ENCODE results near the gene ESPL1. TPM values are rescaled to one million over a fixed set of nuclear protein-coding genes. Genes with fewer than 3 reads are reported as not detected.

Gene ESPL1
- total and polyA plus RNA-seq, 8 donors: 0.09 to 0.81 (median 0.32) TPM

GRCh38 chr12:53277981-53278380 is 9.9 kb downstream of the ESPL1 start:
- Histone ChIP-seq H3K4me3 (no peak overlapping the region), H3K36me3 (no peaks in the 10 kb centered on the region), H3K27ac (no peak overlapping the region), H3K27me3 (no peaks in the 10 kb centered on the region), H3K9me3 (no peaks in the 10 kb centered on the region), H3K4me1 (no peaks in the 10 kb centered on the region)
- 84 to 86% methylated on average over 9 of the region's 9 CpGs for WGBS, 2 donors
- ATAC-seq (no peak), FAIRE-seq (no peak), DNase-seq (no peak)
- intact Hi-C loops (cut with DNase I): no loop called here
- TF ChIP-seq, protein P1, sequence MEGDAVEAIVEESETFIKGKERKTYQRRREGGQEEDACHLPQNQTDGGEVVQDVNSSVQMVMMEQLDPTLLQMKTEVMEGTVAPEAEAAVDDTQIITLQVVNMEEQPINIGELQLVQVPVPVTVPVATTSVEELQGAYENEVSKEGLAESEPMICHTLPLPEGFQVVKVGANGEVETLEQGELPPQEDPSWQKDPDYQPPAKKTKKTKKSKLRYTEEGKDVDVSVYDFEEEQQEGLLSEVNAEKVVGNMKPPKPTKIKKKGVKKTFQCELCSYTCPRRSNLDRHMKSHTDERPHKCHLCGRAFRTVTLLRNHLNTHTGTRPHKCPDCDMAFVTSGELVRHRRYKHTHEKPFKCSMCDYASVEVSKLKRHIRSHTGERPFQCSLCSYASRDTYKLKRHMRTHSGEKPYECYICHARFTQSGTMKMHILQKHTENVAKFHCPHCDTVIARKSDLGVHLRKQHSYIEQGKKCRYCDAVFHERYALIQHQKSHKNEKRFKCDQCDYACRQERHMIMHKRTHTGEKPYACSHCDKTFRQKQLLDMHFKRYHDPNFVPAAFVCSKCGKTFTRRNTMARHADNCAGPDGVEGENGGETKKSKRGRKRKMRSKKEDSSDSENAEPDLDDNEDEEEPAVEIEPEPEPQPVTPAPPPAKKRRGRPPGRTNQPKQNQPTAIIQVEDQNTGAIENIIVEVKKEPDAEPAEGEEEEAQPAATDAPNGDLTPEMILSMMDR (IDR thresholded peaks at IDR 0.05): no peak

GRCh38 chr12:53279283-53279869 is 11.3 kb downstream of the ESPL1 start:
- Histone ChIP-seq H3K27me3 (no peaks in the 10 kb centered on the region), H3K4me3 (no peak overlapping the region), H3K36me3 (no peaks in the 10 kb centered on the region), H3K4me1 (no peaks in the 10 kb centered on the region), H3K27ac (no peak overlapping the region), H3K9me3 (no peaks in the 10 kb centered on the region)
- FAIRE-seq (no peak), ATAC-seq (no peak), DNase-seq (no peak)
- 70 to 75% methylated on average over 3 of the region's 3 CpGs for WGBS, 2 donors
- intact Hi-C loops (cut with DNase I): no loop called here
- TF ChIP-seq, protein P1 (IDR thresholded peaks at IDR 0.05): no peak

GRCh38 chr12:53279888-53280498 is 11.9 kb downstream of the ESPL1 start:
- Histone ChIP-seq H3K9me3 (no peaks in the 10 kb centered on the region), H3K27me3 (no peaks in the 10 kb centered on the region), H3K36me3 (no peaks in the 10 kb centered on the region), H3K27ac (no peak overlapping the region), H3K4me1 (no peaks in the 10 kb centered on the region), H3K4me3 (no peak overlapping the region)
- WGBS, 2 donors: 88% methylated on average over 9 of the region's 9 CpGs
- FAIRE-seq (no peak), DNase-seq (no peak), ATAC-seq (no peak)
- TF ChIP-seq, protein P1 (IDR thresholded peaks at IDR 0.05): no peak
- intact Hi-C loops (cut with DNase I): loop anchor here in 1 of 3 donors (10.0 kb wide), 1 partner anchor 65 kb away; no protein-coding TSS in a partner anchor

DNA sequence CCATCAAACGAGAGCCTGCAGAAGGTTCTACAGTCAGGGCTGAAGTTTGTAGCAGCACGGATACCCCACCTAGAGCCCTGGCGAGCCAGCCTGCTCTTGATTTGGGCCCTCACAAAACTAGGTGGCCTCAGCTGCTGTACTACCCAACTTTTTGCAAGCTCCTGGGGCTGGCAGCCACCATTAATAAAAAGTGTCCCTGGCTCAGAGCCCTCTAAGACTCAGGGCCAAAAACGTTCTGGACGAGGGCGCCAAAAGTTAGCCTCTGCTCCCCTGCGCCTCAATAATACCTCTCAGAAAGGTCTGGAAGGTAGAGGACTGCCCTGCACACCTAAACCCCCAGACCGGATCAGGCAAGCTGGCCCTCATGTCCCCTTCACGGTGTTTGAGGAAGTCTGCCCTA is 18.3 kb downstream of the ESPL1 start:
- ATAC-seq (no peak), DNase-seq (no peak), FAIRE-seq (no peak)
- Histone ChIP-seq H3K27ac (no peak overlapping the region), H3K4me3 (no peak overlapping the region), H3K27me3 (no peaks in the 10 kb centered on the region), H3K36me3 (no peaks in the 10 kb centered on the region), H3K4me1 (no peaks in the 10 kb centered on the region), H3K9me3 (no peaks in the 10 kb centered on the region)
- WGBS, 2 donors: 86 to 89% methylated on average over 9 of the region's 9 CpGs
- TF ChIP-seq, protein P1 (IDR thresholded peaks at IDR 0.05): no peak
- intact Hi-C loops (cut with DNase I): loop anchor here in 2 of 3 donors (5.0 to 10.0 kb wide), 2 partner anchors 72 to 74 kb away; no protein-coding TSS in a partner anchor

DNA sequence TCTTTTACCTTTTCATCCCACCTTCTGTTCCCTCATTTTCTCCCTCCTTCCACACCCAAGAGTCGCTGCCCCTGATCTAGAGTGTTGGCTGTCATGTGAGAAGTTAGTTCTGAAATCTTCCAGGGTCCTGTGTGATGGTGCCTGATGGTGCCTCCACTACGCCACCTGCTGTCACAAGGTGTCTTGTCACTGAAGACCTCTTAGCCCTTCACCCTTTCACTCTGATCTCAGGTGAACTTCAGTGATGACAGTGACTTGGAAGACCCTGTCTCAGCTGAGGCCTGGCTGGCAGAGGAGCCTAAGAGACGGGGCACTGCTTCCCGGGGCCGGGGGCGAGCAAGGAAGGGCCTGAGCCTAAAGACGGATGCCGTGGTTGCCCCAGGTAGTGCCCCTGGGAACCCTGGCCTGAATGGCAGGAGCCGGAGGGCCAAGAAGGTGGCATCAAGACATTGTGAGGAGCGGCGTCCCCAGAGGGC is 19.7 kb downstream of the ESPL1 start:
- Histone ChIP-seq H3K9me3 (no peaks in the 10 kb centered on the region), H3K27ac (no peak overlapping the region), H3K27me3 (no peaks in the 10 kb centered on the region), H3K36me3 (no peaks in the 10 kb centered on the region), H3K4me3 (no peak overlapping the region), H3K4me1 (no peaks in the 10 kb centered on the region)
- ATAC-seq (peak; percentile 70 to 93 (median 88)), FAIRE-seq (no peak), DNase-seq (peak in 5 of 6 donors; percentile 52 to 73 (median 62))
- WGBS, 2 donors: 64 to 70% methylated on average over 11 of the region's 11 CpGs
- TF ChIP-seq, protein P1 (IDR thresholded peaks at IDR 0.05): peak; percentile 33 to 52 (median 44)
- intact Hi-C loops (cut with DNase I): loop anchor here in 2 of 3 donors (5.0 to 10.0 kb wide), 2 partner anchors 73 to 75 kb away; no protein-coding TSS in a partner anchor
